Raji (cell line): ENCODE results near the gene THADA.

Experiments
- POLR2A ChIP-seq: IDR thresholded peaks from 2 replicates; pipeline ENCODE4 v1.6.1; 2011; ENCODE audit warnings: low read depth, low read length, control low read depth; ENCODE audit not compliant: insufficient read depth

THADA gene

DNA sequence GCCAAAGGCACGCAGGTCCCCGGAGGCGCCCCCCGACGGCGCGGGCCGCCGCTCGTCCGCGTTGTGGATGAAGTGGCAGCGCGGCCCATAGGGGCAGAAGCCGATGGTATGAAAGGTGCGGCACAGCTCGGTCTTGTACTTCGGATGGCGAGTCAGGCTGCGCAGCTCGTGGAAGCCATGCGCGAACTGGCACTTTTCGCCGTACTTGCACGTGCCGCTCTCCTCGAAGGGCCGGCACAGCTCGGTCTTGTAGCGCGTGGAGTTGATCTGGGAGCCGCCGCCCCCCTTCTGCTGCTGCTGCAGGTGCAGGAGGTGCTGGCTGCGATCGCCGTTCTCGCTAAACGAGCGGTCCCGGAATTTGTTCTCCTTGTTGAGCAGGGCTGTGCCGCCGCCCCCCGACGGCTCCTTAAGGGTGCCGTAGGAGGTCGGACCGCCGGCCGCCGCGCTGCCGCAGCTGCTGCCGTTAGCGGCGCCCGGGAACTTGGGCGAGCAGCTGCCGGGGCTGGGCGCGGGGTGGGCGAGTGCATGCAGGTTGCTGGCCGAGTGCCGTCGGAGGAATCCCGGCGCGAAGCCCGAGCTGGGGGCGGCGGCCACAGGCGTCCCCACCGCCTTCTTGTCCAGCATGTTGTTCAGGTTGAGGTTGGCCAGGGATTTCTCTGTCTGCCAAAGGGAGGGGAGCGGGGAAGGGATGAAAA, 370.6 kb downstream of the THADA start:
- no peak for TF ChIP-seq POLR2A

DNA sequence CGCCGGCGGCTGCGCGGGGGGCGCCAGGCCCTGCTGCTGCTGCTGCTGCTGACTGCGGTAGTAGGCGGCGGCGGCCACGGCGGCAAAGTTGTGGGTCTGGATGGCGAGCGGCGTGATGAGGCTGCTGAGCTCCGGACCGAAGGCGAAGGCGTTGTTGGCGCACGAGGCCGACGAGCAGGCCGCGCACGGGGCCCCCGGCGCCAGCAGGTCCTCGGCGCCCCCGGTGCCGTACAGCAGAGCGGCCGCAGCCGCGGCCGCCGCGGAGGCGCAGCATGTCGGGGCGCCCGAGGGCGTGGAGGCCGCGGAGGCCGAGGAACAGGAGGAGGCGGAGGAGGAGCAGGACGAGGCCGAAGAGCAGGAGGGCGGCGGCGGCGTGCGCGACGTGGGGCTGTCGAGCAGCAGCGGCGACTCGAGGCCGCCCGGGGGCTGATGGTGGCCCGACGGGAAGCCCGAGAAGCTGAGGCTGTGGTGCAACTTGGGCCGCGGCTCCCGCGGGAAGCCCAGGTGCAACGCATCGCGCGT, 371.2 kb downstream of the THADA start:
- no peak for TF ChIP-seq POLR2A

DNA sequence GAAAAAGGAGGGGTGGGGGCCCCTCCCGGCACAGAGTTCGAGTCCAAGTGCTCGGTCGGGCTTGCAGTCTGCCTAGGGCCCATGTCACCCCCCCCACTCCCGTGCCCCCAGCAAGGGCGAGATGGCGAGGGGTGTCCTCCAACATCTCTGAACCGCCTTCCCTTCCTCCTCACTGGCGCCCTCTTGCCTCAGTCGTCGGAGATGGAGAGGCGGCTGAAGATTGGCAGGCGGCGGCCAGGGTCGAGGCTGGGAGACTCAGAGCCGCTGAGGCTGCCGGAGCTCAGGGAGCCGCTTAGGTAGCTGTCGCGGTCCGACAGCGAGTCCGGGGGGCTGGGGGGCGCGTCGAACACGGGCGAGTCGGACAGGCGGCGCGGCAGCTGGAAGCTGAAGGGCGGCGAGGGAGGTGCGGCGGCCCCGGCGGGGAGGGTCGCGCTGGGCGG, 371.7 kb downstream of the THADA start:
- TF ChIP-seq POLR2A: 0 out of 2 replicates have a peak, but pooled peaks have one; percentile 24

DNA sequence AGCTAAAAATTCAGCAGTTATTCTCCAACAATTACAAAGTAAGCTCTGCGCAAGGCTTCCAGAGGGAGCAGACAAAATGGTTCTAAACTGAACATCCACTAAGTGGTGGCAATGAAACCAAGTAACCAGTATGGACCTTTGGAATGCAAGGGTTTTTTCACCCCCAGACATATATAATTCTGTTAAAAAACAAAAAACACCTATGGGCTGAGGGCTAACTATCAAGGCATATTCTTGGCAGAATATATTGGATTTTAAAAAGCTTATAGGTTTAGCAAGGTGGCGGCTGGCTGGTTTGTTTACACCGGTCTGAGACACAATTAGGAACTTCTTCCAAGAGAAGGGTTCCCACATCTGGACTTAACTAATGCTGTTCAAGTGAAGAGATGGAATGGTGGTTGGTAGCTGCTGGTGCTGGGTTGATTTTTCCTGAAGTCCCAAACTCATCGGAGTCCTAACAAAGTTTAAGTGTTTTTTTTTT, 372.3 kb downstream of the THADA start:
- no peak for TF ChIP-seq POLR2A

DNA sequence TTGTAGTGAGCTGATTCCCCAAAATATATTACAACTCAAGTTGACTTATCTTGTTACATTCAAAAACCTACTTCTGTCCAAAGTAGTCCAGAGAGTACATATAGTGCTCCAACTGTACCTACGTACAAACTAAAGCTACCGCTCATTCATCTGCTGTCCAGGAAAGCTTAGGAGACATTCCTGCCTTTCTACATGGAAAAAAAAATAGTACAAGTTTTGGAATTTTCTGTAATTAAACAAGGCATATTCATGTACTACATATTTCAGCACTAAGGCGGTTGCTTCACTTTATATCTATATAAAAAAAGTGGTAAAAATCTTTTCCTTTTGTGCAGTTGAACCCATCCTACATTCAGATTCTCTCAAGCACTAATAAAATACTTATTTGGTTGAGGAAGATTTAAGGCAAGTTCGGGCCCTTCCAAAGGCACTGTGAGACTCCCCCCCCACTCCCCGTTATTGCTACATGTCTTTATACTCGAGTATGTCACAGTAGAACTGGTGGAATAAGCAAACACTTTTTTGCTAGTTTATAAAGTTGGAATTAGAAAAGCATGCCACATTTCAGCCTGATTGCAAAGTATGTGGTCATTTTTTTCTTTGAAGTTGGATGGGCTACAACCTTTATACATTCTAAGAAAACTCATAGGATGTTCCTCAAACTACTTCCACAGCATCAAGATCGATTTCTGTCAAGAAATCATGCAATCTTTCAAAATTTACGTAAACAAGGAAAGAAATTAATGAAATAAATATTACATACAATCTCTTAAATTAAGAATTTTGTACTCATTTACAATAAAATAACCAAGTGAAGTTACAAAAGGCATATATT, 373.1 kb downstream of the THADA start:
- TF ChIP-seq POLR2A: no peak

DNA sequence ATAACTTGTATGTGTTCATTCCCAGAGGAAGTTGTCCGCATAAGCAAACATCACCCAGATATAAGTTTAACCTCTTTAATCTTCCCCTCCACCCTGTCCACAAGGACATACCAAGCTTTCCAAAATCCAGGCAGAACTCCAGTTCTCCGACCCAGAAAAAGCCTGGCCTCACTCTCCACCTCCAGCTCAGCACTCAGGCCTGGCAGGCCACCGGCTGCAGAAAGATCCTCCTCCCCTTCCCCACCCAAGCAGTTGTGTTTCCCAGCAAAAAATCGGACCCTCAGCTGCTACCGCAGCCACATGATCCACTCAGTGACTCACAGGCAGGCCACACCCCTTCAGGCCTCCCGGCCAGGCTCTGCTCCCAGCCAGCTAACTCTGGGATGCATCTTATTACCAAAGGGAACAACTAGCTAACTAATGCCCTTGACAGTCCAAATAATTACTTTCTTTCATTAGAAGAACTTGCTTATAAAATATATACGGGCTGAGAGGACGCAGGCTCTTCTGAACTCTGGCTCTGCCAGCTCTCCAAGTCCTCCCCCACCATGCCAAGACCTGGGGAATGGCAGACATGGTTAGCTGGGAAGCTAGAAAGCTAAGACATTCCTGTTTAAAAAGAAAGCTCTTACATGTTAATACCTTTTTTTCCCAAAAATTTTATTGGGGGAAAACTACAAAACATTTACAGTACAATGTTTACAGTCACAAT, 373.9 kb downstream of the THADA start:
- TF ChIP-seq POLR2A: peak; percentile 31; the same call in 1 of the 2 replicates

DNA sequence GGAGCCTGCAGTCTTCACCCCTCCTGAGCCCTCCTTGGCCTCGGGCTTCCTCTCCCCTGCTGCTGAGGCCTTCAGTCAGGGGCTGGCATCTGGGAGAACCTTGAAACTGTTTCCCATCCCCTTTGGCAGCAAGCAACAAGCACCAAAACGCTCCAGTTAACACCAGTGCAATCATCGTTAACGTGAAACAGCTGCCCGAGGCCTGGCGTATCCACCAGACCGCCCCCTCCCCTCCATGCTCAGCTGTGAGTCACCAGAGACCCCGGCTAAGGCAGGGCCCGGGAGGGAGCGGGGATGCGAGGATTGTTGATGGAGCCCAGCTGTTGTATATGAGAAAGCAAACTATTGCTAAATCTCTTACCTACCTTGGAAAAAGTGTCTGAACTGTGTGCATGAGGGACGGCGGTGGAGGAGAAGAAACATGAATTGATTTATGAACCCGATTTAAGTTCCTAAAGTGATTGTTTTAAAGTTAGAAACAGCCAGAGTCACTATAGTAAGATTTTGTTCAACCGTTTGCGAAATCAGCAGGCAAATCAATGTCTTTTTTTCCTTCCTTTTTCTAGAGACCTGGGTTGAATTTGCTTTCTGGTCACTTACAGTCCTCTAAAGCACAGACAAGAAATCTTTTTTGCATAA, 374.6 kb downstream of the THADA start:
- no peak for TF ChIP-seq POLR2A

DNA sequence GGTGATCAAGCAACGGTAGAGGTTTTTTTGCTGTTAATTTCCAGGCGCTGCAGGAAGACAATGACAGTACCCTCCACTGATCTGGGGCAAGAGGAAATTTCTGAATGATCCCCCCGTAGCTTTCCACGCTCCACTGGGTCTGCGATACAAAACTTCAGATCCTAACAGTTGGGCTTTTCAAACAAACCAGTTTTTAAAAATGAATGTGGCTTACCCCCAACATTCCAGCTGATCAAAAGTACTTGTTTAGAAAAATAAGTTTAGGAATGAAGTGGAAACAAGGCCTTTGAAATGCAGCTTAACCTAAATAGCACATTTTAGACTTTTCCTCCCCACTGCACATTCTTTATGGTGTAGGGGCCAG, 375.1 kb downstream of the THADA start:
- TF ChIP-seq POLR2A: no peak; the same call in 1 of the 2 replicates

DNA sequence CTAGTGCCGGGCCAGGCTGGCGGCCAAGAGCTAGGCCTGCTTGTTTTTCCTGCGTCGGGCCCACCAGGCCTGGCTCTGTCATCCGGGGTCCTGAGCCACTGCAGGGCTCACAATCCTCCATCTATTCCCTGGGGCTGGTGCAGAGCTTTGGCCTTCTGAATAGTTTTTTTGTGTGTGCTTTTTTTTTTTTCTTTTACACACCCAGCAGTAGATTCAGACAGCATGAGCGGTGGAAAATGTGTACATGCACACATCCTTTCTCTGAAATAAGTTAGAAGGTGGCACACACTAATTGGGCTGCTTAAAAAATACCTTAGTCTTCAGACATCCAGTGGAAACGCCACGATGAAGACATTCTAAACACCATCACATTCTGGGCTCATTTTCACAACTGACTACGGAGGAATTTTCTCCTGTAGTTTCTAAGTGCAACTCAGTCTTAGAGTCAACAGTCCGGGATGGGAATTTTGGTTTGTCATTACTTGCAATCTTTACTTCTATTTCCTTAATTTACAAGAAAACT, 375.5 kb downstream of the THADA start:
- no peak for TF ChIP-seq POLR2A

DNA sequence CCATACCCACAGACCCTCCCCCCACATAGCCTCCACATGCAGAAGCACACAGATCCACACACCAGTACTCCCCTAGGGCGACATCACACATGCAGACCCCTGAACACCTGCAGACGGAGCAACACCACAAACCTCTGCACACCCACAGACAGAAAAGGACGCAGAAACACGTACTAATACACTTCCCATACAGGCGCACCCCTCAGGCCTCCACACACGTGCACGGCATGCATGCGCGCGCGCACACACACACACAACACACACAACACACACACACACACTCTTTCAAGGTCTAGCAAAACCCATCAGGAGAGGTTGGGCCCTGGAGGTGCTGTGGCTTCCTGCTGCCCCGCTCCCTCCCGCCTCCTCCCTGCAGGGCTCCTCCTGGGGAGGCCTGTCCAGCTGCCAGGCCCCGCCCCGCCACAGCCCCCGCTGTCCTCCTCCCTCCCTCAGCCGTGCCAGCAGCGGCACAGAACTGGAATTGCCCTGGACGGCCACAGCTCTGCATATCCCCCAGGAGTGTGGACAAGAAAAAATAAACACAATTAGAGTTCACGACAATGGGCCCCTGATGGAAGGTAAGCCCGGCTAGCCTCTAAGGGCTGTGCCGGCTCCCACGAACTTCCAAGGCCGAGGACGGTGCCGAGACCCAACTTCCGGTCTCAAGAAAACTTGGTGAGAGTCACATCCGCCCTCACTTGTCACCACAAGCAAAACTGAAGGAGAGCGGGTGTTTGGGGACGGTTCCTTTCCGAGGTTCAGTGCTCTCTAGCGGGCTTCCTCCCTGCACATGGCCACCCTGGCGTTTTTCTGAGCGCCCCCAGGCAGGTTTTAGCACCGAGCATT, 376.2 kb downstream of the THADA start:
- TF ChIP-seq POLR2A: peak; percentile 47

DNA sequence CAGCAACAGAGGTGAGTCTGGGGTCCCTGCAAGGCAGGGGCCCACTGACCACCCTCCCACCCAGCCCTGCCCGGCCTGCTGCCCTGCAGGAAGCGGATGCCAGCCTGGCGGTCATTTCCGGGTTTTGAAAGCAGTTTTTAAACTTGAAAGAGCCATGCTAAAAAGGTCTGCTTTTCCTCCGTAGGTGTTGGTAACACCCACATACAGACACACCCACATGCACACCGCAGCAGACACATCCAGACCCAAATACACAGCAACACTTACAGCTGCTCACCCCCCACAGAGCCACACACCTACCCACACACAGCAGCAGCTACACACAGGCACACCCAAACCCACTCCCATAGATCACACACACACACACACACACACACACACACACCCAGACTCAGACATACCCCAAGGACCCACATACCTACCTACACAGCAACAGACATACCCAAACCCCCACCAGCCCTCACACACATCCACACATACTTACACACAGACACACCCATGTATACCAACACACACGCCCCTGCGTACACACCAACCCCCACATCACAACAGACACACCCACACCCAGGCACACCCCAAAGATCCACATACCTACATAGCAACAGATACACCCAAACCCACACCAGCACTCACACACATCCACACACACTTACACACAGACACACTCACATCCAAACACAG, 377.0 kb downstream of the THADA start:
- TF ChIP-seq POLR2A: peak; percentile 53; the same call in 1 of the 2 replicates

DNA sequence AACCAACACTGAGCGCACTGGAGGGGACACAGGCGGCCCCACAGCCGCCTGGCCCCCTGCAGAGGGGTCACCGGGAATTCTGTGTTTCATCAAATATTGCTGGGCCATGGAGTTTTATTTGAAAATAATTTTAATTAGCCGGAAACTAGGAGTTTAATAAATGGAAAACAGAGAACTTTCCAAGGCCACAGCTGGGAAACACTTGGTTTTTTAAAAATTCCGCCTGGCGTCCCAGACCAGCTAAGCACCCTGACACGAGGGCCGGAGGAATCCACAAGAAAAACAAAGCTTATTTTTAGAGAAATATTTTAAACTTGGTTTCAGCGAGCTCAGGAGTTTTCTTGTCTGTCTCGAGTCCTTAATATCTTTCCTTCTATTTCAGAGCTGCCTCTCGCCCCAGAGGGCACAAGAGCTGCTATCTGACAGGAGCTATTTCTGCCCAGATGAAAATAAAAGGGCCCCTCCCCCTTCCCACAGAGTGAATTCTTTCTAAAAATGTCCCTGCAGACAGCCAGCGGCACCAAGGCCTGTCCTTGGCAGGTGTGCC, 377.6 kb downstream of the THADA start:
- TF ChIP-seq POLR2A: no peak
